Panc1 (cell line): ENCODE measurements around the gene CDRT4. TPM values are rescaled to one million over a fixed set of nuclear protein-coding genes. Genes with fewer than 3 reads are reported as not detected.

Experiments used
- ATAC-seq: fragments of 200-7000 bp; cut with Tn5 transposase; 2 replicates; pipeline ENCODE4 v1.9.1; 2020; ENCODE audit warnings: mild to moderate bottlenecking, moderate library complexity
- BruUV-seq: library from RNA; stranded (reverse); fragments of 400-500 nt; replicated peaks from 2 replicates; lab custom pipeline; 2021; lab: Mats Ljungman, UMichigan
- CTCF ChIA-PET: fragments of 300-600 bp; sonication (Branson Sonifier 250); formaldehyde crosslinking; loops from one replicate; lab custom pipeline; 2022; ENCODE audit warnings: antibody characterized with exemption; lab: Charles Lee
- POLR2A ChIA-PET: fragments of 300-600 bp; sonication (Branson Sonifier 250); formaldehyde crosslinking; loops from one replicate; lab custom pipeline; 2022; ENCODE audit warnings: antibody characterized with exemption; lab: Charles Lee
- DNase-seq: peaks from one replicate; pipeline ENCODE4 v3.0.0-alpha.2; 2010; ENCODE audit warnings: low read depth, low spot score
- H3K27ac ChIP-seq: 2 replicates; pipeline ENCODE4 v1.5.1; 2011; ENCODE audit warnings: mild to moderate bottlenecking, low read length, inconsistent platforms
- H3K27me3 ChIP-seq: fragments of 200-500 bp; sonication (Bioruptor generic); 2 replicates; pipeline ENCODE4 v1.6.0; 2014; ENCODE audit warnings: low read length, inconsistent platforms; ENCODE audit not compliant: control insufficient read depth, insufficient read depth
- H3K36me3 ChIP-seq: fragments of 200-500 bp; sonication (Bioruptor generic); 2 replicates; pipeline ENCODE4 v1.5.1; 2014; ENCODE audit warnings: inconsistent platforms, mild to moderate bottlenecking, low read length, moderate library complexity; ENCODE audit not compliant: control insufficient read depth, insufficient read depth
- H3K4me1 ChIP-seq: 2 replicates; pipeline ENCODE4 v1.5.1; 2011; ENCODE audit warnings: inconsistent platforms, mild to moderate bottlenecking, low read length, moderate library complexity; ENCODE audit not compliant: control insufficient read depth, insufficient read depth
- H3K4me3 ChIP-seq, 2 experiments: 2 replicates each; pipeline ENCODE4 v1.5.1; 2011 to 2012; ENCODE audit warnings: low read depth in 2 of 2, low read length in 2 of 2, mild to moderate bottlenecking in 2 of 2, inconsistent platforms in 1 of 2, moderate library complexity in 1 of 2
- H3K9me3 ChIP-seq: fragments of 200-500 bp; sonication (Bioruptor generic); 2 replicates; pipeline ENCODE4 v1.5.1; 2014; ENCODE audit warnings: low read depth, mild to moderate bottlenecking, inconsistent platforms, low read length, moderate library complexity; ENCODE audit not compliant: control insufficient read depth, insufficient read depth
- CTCF ChIP-seq: fragments of 450-650 bp; IDR thresholded peaks from 2 replicates; pipeline ENCODE4 v1.5.1; 2017; ENCODE audit warnings: mild to moderate bottlenecking
- POLR2AphosphoS5 ChIP-seq: IDR thresholded peaks from 2 replicates; pipeline ENCODE4 v1.6.1; 2012; ENCODE audit warnings: mild to moderate bottlenecking, low read depth, low read length, moderate library complexity
- REST ChIP-seq, 2 experiments: IDR thresholded peaks; 2 replicates each; pipeline ENCODE4 v1.6.1; 2011 to 2012; ENCODE audit warnings: low read depth in 2 of 2, control low read depth in 1 of 2, low read length in 1 of 2, mild to moderate bottlenecking in 1 of 2, moderate library complexity in 1 of 2; ENCODE audit not compliant: insufficient read depth in 1 of 2
- SIN3A ChIP-seq: IDR thresholded peaks from 2 replicates; pipeline ENCODE4 v1.6.1; 2012; ENCODE audit warnings: low read depth, mild to moderate bottlenecking, low read length, moderate library complexity, borderline replicate concordance; ENCODE audit not compliant: insufficient read depth
- TCF7L2 ChIP-seq: IDR thresholded peaks from 2 replicates; pipeline ENCODE4 v1.6.1; 2011; ENCODE audit warnings: mild to moderate bottlenecking, low read depth, low read length, inconsistent platforms
- in situ Hi-C: cut with HindIII; loops from 2 replicates; pipeline ENCODE4 v1.10.0; 2016; ENCODE audit warnings: low sequenced_read_pairs, low pct_unique_long_range_greater_than_20kb
- intact Hi-C: fragments of 100-400 bp; cut with micrococcal nuclease; formaldehyde crosslinking; loops from one replicate; pipeline ENCODE4 v1.10.0; 2022; ENCODE audit not compliant: unreplicated experiment
- total RNA-seq: library from RNA; stranded (reverse); gene quantifications from one replicate; pipeline ENCODE4 v1.2.1, GENCODE V29; 2021; ENCODE audit not compliant: unreplicated experiment

The CDRT4 gene
- total RNA-seq, 1 experiment from 2014 or later = 2.8 TPM

GRCh38 chr17:15456972-15457722 lies 10.3 kb downstream of the CDRT4 start:
- Histone ChIP-seq H3K27ac (no peak overlapping the region), H3K27me3 (no peaks in the 10 kb centered on the region), H3K36me3 (no peaks in the 10 kb centered on the region), H3K9me3 (no peaks in the 10 kb centered on the region), H3K4me3 (no peak overlapping the region), H3K4me1 (no peaks in the 10 kb centered on the region)
- DNase-seq = no peak
- BruUV-seq = no TSS peak
- ChIA-PET CTCF (no interaction called here), POLR2A (no interaction called here)
- in situ Hi-C loops (no loop called here), intact Hi-C loops (no loop called here)
- TF ChIP-seq CTCF = no peak
- no peak for TF ChIP-seq REST (IDR thresholded peaks at IDR 0.05; ENCODE audit: insufficient read depth in 1 of 2, low read depth in 2 of 2, low read length in 1 of 2)
- TF ChIP-seq TCF7L2 = no peak
- TF ChIP-seq POLR2AphosphoS5 = no peak
- TF ChIP-seq SIN3A = no peak
- no peak for ATAC-seq

- H3K36me3 ChIP-seq = no peaks in the 10 kb centered on the region
- H3K4me1 ChIP-seq = no peaks in the 10 kb centered on the region
- no peak overlapping the region for H3K27ac ChIP-seq
- DNase-seq (no peak), ATAC-seq (no peak)
- ChIA-PET CTCF (no interaction called here), POLR2A (no interaction called here)
- no peak overlapping the region for H3K4me3 ChIP-seq
- intact Hi-C loops = no loop called here
- no peak for TF ChIP-seq SIN3A
- TF ChIP-seq TCF7L2 = no peak
- TF ChIP-seq CTCF = no peak
- TF ChIP-seq REST (IDR thresholded peaks at IDR 0.05; ENCODE audit: insufficient read depth in 1 of 2, low read depth in 2 of 2, low read length in 1 of 2) = no peak
- no peak for TF ChIP-seq POLR2AphosphoS5
- no TSS peak for BruUV-seq
- H3K27me3 ChIP-seq = no peaks in the 10 kb centered on the region
- no peaks in the 10 kb centered on the region for H3K9me3 ChIP-seq
- in situ Hi-C loops = no loop called here
Measured at GRCh38 chr17:15456496-15456895, 10.9 kb downstream of the CDRT4 start.
